Activated T-cell treated with anti-CD3 and anti-CD28 coated beads for 1 hour (primary cell): ENCODE data around the gene OCRL.
A peak's percentile ranks its signal among the peaks of the same experiment; 100 is the strongest.

Source experiments
- DNase-seq: peaks from one replicate; pipeline ENCODE4 v3.0.0-alpha.2; 2020; ENCODE audit warnings: low read depth

OCRL gene

GRCh38 chrX:129634541-129634940 lies 94.5 kb downstream of the OCRL start:
- DNase-seq, result no peak

GRCh38 chrX:129636175-129636681 lies 96.2 kb downstream of the OCRL start:
- DNase-seq, result no peak

GRCh38 chrX:129637217-129638109 lies 97.4 kb downstream of the OCRL start:
- peak; percentile 69 for DNase-seq

- no peak for DNase-seq
Measured at GRCh38 chrX:129638917-129639316, 98.9 kb downstream of the OCRL start.

- DNase-seq, result no peak
Measured at GRCh38 chrX:129640737-129641136, 100.7 kb downstream of the OCRL start.

GRCh38 chrX:129641469-129641868 lies 101.4 kb downstream of the OCRL start:
- no peak for DNase-seq

GRCh38 chrX:129641941-129642340 lies 101.9 kb downstream of the OCRL start:
- DNase-seq, result no peak
